ENCODE data around the gene MAGI3.

Gene MAGI3

DNA sequence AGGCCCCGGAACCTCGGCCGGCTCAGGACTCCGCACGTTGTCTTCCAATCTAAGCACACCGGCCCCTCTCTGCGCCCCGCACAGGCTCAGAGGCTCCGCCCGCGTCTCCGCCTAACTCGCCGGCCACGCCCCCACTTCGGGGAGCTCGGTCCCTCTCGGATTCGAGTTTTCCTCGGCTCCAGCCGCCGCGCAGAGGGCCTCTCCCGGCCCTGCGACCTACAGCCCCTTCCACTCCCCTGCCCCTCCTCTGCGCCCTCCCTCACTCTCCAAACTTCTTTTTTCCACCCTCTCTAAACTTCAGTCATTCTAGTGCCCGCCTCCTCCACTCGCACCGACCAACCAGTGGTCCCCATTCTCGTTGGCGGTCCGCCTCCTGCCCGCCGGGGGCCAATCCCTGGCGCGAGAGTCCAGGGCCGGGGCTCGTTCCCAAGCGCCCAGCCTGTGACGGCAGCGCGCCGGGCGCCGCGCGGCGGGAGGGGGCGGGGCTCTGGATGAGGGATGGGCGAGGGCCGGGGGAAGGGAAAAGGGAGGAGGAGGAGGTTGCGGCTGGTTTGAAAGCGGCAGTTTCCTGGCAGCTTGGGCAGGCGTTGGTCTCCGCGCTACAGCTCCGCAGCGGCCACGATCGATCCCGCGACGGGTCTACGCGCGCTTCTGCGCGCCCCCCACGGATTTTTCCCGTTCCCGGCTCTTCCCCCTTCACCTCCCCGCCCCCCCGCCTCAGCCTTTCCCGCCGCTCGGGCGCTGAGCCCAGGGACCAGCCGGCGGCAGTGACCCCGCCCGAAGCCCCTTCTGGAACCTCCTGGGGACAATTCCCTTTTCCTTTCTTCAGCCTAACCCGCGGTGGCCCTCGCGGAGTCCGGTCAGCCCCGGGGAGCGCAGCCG lies at the start of gene MAGI3:
Gene MAGI3 (plus strand): TSS at position 563 of the 882 bp plus-strand sequence. CDS start 519 bp downstream, outside the sequence.
- DNase-seq (ENCODE audit: low read depth in 3 of 3, low spot score in 1 of 3), result peak; percentile 75 to 92 (median 84)

- no peak for DNase-seq (ENCODE audit: low read depth in 3 of 3, low spot score in 1 of 3)
Measured at GRCh38 chr1:113353580-113353979, 36.7 kb upstream of the MAGI3 start.

DNA sequence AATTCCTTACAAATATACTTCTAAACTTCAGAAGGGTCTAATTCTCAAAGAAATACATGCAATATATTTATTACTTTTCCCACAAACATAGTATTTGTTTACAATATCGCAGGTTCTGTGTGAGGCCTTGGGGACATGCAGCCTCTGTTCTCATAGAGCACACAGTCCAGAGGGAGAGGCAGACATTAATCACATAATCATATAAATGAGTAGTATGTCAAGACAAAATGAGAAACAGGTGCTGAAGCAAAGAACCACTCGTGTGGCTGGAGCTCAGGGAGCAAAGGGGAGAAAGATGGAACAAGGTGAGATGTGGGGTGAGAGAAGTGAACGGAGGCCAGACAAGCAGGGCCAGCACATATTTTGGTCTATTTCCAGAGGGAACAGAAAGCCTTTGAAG lies 26.4 kb upstream of the MAGI3 start:
- no peak for DNase-seq (ENCODE audit: low read depth in 3 of 3, low spot score in 1 of 3)

GRCh38 chr1:113369040-113369439 lies 21.3 kb upstream of the MAGI3 start:
- DNase-seq (ENCODE audit: low read depth in 3 of 3, low spot score in 1 of 3), result no peak

GRCh38 chr1:113369699-113370098 lies 20.6 kb upstream of the MAGI3 start:
- DNase-seq (ENCODE audit: low read depth in 3 of 3, low spot score in 1 of 3), result no peak

DNA sequence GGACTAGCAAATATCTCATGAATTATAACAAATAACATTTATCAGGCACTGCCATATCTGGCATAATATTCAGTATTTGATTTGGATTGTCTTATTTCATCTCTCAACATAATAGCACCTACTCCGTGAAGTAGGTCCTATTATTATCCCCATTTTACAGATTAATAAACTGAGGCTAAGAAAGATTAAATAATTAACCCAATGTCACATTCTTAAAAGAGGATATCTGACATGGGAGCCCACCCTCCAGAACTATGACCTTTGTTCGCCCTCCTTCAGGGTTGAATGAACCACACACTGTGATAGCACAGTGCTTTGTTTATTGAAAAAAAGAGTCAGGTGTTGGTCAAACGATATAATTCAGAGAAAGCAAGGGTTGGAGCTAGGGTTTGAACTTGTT lies 19.4 kb upstream of the MAGI3 start:
- no peak for DNase-seq (ENCODE audit: low read depth in 3 of 3, low spot score in 1 of 3)

DNA sequence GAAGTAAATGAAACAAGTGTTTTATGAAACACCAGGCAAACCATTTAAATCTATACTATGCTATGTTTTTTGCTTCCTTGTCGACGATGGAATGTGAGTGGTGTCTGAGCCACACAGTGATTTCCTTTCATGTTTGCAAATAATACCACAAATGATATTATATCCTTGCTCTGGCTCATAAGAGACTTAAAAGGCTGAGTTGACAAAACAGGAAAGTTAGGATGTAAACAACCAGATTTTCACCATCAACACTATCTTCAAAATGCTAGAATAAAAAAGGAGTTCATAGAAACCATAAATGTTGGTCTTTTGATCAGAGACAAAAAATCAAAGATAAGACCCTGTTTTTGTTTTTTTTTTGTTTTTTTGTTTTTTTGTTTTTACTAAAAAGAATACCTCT lies 17.8 kb upstream of the MAGI3 start:
- DNase-seq (ENCODE audit: low read depth in 3 of 3, low spot score in 1 of 3), result no peak

- DNase-seq (ENCODE audit: low read depth in 3 of 3, low spot score in 1 of 3), result no peak
Measured at GRCh38 chr1:113373644-113374043, 16.7 kb upstream of the MAGI3 start.

DNA sequence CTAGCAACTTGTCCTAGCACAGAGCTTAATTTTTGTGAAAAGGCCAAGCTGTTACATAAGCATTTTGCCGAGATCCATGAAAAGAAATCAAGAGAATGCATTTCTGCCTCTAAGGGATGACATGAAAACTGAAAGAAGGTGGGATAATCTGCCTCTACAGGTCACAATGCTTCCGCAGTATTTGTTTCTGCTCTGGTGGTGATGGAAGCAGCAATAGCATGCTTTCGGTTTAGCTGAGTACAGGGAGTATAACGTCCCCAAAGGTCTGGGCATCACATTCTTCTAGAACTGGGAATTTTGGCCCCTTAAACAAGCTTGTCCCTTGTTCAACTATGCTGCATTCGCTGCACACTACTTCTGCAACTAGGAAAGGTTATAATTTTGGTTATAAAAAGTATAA lies 14.4 kb upstream of the MAGI3 start:
- DNase-seq (ENCODE audit: low read depth in 3 of 3, low spot score in 1 of 3), result no peak

DNA sequence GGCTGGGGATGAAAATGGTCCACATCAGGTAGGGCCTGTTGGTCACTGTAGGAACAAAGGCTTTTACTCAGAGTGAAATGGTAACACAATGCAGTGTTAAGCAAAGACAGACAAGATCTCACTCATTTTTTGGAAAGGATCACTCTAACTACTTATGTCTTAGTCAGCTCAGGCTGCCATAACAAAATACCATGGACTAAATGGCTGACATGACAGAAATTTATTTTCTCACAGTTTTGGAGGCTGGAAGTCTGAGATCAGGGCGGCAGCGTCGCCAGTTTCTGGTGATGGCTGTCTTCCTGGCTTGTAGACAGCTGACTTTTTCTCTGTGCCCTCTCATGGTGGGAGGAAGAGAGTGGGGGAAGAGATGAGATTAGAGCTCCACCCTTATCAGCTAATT lies 10.2 kb upstream of the MAGI3 start:
- no peak for DNase-seq (ENCODE audit: low read depth in 3 of 3, low spot score in 1 of 3)

GRCh38 chr1:113388017-113388620 lies 2.2 kb upstream of the MAGI3 start:
- DNase-seq (ENCODE audit: low read depth in 3 of 3, low spot score in 1 of 3), result no peak

GRCh38 chr1:113388621-113389358 lies 1.5 kb upstream of the MAGI3 start:
- DNase-seq (ENCODE audit: low read depth in 3 of 3, low spot score in 1 of 3), result no peak

GRCh38 chr1:113389359-113389952 lies 859 bp upstream of the MAGI3 start:
- DNase-seq (ENCODE audit: low read depth in 3 of 3, low spot score in 1 of 3), result no peak

DNA sequence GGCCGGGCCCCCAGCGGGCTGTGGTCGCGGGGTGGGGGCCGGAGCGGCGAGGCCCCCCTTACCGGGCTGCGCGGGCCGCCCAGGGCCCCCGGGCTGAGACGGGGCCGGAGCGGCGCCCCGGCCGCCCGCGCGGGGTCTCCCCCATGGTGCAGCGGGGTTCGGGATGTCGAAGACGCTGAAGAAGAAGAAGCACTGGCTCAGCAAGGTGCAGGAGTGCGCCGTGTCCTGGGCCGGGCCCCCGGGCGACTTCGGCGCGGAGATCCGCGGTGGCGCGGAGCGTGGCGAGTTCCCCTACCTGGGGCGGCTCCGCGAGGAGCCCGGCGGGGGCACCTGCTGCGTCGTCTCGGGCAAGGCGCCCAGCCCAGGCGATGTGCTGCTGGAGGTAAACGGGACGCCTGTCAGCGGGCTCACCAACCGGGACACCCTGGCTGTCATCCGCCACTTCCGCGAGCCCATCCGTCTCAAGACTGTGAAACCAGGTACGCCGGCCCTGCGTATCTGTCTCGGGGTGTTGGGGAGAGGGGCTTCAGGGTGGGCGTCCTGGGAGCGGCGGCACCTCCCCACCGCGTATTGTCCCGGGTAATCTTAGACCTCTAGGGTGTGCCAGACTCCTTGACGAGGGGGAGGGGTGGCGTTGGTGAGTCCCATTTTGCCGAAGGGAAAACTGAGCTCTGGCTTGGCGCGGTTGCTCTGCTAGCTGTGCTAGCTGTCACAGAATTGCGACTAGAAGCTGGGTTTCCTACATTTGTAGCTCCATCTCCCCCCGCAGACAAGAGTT lies 745 bp downstream of the MAGI3 start:
- DNase-seq (ENCODE audit: low read depth in 3 of 3, low spot score in 1 of 3), result peak in 2 of 3 donors; percentile 3 to 24

DNA sequence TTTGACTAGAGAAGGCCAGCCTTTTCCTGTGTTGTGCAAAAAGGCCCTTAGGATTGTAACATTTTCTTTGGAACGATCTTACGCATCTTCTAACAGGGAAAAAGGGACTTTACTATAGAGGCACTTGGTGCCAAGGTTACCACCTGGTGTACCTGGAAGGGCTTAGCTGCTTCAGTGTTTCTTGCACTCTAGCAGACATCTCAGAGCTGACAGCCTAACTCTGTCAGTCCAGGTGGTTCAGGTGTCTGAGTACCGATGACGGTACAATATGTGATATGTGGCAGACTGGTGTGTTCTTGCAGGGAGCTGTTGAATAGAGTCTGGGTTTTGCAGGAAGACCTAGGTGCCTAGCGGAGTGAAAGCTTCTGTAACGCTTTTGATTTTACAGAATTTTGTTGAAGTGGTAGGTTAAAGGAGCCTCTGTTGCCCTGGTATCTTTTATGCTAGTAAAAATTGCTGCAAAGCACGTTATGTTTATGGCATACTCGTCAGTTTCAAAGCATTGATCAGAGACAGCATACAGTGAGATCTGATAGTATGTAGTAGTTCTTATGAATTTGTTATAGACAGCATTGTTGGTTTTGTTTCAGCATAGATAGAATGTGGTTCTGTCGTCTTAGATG lies 1.4 kb downstream of the MAGI3 start:
- no peak for DNase-seq (ENCODE audit: low read depth in 3 of 3, low spot score in 1 of 3)

DNA sequence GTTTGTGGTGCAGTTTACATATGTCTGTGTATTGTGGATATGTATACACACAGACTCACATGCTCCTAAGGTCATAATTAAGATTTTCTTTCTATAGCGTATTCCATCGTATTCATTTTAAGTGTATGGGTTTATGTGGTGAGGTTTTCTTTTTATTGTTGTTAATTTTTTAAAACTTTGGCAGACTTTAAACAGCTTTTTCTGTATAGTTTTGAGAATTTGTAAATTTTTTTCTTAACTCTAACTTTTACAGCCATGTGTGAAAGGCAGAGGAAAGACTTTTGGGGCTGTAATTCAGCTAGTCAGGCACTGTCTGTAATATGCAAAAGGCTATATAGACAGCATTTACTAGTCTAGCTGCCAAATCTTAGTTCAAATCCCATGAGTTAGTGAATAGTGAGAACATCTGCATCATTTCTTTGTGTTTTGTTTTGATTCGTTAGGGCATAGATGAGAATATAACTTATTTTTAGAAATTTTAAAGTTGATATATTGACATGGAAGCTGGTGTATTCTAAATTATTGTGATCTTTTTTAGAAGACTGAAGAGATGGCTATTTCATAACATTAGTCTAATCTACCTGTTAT lies 2.3 kb downstream of the MAGI3 start:
- DNase-seq (ENCODE audit: low read depth in 3 of 3, low spot score in 1 of 3), result no peak

GRCh38 chr1:113394043-113394862 lies 3.9 kb downstream of the MAGI3 start:
- no peak for DNase-seq (ENCODE audit: low read depth in 3 of 3, low spot score in 1 of 3)

DNA sequence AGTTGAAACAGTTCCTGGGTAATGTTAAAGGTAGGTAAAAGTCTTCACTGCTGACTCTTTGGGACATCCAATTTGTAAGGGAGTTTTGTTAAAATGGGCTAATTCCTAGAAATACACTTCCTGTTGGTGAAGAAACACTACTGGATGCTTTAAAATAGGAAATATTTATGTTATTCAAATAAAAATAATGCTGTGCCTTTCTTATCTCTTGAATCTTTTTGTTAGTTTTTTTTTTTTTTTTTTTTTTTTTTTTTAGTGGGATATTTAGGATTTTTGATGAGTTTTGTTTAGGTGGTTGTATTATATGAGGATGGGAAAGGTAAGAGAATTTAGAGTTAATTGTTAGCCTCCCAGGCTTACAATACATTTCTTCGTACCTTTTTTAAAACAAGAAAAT lies 4.5 kb downstream of the MAGI3 start:
- DNase-seq (ENCODE audit: low read depth in 3 of 3, low spot score in 1 of 3), result no peak

GRCh38 chr1:113396102-113396501 lies 5.8 kb downstream of the MAGI3 start:
- no peak for DNase-seq (ENCODE audit: low read depth in 3 of 3, low spot score in 1 of 3)
